NCI-H524 treated with DMSO at 0.1 percent for 48 hours (cell line): ENCODE measurements around the gene CAMK2G.
"Not testable (repeated sequence)": the region's sequence is repeated elsewhere in the genome, so short reads cannot be mapped to it uniquely, and the experiment has no call there.

Source experiments
- DNase-seq: peaks from one replicate; lab custom pipeline; 2025; lab: John Stamatoyannopoulos, UW

The CAMK2G gene

GRCh38 chr10:73874267-73875138, at the start of gene CAMK2G:
Gene CAMK2G, minus strand, starts transcription at chr10:73874555. Its CDS starts 94 bp downstream, at chr10:73874461.
- DNase-seq, result no peak

DNA sequence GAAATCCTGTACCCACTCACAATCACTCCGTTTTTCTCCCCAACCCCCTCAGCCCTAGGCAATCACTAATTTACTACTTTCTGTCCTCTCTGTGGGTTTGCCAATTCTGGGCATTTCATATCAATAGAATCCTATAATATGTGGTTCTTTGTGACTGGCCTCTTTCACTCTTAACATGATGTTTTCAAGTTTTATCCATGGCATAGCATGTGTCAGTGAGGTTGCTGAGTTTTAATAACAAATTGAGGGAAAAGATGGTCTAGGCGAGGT, 48.4 kb upstream of the CAMK2G start:
- DNase-seq, result no peak

GRCh38 chr10:73922007-73922863, 47.9 kb upstream of the CAMK2G start:
- no peak for DNase-seq

DNA sequence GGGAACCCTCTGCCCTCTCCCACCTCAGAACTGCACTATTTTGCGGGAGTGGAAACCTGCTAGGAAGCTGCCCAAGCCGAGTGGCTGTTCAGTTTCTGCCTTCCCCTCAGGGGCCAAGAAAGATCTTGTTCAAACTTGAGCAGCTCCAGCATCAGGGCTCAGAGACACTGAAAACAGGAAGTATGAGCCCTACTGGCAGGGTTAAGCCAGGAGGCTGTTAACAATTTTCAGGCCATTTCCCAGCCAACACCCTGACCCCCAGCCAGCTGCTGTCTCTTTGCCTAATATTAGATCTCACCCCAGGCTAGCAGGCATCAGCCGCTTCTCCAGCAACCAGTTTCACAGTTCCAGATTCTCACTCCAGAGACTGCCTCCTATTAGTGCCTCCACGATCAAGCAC, 45.7 kb upstream of the CAMK2G start:
- DNase-seq, result no peak

DNA sequence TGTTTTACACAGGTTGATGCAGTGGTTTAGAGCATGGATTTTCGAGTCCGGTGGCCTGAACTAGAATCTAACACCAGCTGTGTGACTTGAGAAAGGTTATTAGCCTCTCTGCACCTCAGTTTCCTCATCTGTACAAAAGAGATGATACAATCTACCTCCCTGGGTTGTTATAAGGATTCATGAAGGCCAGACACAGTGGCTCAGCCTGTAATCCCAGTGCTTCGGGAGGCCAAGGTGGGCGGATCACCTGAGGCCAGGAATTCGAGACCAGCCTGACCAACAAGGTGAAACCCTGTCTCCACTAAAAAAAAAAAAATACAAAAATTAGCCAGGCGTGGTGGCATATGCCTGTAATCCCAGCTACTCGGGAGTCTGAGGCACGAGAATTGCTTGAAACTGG, 45.1 kb upstream of the CAMK2G start:
- not testable (repeated sequence) for DNase-seq

DNA sequence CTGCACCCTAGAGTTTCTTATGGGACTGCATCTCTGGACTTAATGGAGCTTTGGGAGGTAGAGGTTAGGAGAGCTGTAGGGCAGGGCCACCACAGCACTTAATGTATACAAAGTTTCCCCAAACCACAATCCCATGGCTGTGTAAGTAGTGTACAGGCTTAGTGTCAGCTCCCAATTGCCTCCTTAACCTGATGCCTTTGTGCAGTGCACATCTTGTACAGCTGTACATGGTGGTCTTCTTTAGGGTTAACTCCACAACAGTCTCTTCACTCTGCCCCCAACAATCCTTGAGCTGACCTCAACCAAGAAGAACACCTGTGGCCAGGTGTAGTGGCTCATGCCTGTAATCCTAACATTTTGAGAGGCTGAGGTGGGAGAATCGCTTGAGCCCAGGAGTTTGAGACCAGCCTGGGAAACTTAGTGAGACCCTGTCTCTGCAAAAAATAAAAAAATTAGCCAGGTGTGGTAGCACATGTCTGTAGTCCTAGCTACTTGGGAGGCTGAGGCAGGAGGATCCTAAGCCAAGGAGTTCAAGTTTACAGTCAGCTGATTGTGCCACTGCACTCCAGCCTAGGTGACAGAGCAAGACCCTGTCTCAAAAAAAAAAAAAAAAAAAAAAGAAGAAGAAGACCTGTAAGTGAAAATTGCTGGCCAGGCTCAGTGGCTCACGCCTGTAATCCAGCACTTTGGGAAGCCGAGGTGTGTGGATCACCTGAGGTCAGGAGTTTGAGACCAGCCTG, 43.4 kb upstream of the CAMK2G start:
- DNase-seq, result no peak

DNA sequence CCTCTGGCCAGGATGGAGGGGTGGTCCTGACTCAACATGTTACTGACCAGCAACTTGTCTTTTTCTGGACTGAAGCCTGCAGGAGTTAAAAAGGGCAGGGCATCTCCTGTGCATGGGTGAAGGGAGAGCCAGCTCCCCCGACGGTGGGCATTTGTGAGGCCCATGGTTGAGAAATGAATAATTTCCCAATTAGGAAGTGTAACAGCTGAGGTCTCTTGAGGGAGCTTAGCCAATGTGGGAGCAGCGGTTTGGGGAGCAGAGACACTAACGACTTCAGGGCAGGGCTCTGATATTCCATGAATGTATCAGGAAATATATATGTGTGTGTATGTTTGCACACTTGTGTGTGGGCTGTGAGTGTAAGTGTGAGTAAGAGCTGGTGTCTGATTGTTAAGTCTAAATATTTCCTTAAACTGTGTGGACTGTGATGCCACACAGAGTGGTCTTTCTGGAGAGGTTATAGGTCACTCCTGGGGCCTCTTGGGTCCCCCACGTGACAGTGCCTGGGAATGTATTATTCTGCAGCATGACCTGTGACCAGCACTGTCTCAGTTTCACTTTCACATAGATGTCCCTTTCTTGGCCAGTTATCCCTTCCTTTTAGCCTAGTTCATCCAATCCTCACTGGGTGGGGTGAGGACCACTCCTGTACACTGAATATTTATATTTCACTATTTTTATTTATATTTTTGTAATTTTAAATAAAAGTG, 42.6 kb upstream of the CAMK2G start:
- no peak for DNase-seq

DNA sequence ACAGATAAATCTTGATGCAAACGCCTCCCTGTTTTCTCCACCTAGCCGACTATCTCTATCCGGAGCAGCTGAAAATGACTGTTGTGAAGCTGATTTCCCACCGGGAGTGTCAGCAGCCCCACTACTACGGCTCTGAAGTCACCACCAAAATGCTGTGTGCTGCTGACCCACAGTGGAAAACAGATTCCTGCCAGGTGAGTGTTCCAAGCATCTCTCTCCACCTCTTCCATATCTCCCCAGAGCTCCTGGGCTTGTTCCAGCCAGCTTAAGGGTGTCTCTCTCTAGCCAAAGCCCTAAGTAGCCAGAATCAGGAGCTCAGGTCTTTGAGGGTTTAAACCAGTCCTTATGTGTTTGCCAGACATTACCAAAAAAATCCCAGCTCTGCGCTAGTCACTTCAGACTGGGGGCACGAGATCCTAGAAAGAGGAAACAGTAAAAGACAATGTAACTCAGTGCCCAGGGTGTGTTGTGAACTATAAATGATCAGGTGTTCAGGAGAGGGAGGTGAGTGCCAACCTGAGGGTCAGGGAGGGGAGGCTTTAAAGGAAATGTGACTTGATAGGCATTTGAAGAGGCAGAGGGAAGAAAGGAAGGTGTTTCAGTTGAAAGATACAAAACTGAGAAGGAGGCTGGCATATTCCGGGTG, 41.0 kb upstream of the CAMK2G start:
- DNase-seq, result no peak

- DNase-seq, result no peak
Measured at GRCh38 chr10:73914036-73914435, 39.7 kb upstream of the CAMK2G start.

DNA sequence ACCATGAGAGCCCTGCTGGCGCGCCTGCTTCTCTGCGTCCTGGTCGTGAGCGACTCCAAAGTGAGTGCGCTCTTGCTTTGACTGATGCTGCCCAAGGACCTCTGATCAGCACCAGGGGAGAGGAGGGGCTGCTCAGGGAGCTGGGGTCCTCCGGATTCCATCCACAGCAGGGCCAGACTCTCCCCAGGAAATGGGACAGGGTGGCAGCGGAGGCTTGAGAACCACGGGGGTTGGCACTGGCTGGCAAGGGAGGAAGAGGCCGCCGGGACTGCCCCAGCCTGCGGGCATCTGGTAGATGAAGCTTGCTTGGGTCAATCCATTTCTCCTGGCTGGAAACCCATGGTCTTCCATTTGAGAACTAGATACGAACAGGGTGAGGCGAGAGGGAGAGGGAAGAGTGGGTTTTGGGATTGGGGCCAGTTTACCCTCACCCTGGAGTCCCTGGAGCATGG, 37.2 kb upstream of the CAMK2G start:
- DNase-seq, result no peak

GRCh38 chr10:73910764-73911552, 36.6 kb upstream of the CAMK2G start, which contains the start of gene PLAU:
Gene PLAU, plus strand, starts transcription at chr10:73911132. Its CDS starts 424 bp downstream, at chr10:73911556.
- DNase-seq, result no peak

GRCh38 chr10:73910401-73910763, 36.0 kb upstream of the CAMK2G start:
- no peak for DNase-seq

DNA sequence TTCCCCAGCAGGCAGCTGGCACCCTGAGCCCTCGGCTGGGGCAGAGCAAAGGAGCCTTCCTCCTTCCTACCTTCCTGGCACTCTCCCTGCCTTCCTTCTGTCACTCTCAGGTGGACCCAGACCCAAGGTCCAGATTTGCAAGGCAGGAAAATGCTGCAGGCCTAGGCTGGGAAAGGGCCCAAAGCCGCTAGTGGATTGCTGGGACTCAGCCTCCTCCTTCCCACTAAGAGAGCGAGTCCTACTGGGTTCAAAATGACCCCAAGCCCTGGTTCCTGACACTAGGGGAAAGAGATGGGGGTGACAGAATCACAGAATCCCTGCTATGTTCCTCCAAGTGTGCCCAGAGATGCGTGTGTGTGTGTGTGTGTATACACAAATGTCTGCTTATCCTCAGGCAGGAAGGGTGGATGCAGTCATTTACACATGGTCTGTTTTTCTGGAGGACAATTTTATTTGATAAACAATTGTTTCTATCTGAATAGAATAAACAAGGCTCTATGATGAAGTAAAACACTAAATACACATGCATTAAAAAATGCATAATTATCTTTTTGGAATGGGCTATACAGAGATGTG, 35.3 kb upstream of the CAMK2G start:
- no peak for DNase-seq

DNA sequence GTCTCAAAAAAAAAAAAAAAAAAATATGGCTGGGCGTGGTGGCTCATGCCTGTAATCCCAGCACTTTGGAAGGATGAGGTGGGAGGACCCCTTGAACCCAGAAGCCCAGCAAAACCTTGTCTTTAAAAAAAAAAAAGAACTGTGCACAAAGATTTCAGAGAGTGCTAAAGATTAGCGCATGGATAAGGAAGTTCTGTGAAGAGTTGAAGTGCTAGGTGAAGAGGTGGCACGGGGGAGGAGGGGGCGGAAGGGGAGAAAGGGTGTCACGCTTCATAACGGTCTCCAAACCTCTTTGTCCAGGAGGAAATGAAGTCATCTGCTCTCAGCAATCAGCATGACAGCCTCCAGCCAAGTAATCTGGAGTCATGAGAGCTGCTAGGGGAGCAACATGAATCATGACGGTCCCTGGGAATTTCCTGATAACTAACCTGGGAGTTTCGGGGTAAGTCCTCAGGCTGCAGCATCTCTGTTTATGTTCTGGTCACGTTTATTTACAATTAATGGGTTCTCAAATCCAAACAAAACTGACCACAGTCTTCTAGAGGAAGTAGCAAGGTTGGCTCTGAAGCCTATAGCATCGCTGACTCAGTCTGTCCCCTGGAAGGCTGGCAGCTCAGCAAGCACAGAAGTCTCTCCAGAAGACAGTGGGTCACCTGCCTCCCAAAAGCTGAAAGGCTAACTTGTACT, 34.6 kb upstream of the CAMK2G start:
- DNase-seq, result no peak

GRCh38 chr10:73907841-73908517, 33.6 kb upstream of the CAMK2G start:
- no peak for DNase-seq

DNA sequence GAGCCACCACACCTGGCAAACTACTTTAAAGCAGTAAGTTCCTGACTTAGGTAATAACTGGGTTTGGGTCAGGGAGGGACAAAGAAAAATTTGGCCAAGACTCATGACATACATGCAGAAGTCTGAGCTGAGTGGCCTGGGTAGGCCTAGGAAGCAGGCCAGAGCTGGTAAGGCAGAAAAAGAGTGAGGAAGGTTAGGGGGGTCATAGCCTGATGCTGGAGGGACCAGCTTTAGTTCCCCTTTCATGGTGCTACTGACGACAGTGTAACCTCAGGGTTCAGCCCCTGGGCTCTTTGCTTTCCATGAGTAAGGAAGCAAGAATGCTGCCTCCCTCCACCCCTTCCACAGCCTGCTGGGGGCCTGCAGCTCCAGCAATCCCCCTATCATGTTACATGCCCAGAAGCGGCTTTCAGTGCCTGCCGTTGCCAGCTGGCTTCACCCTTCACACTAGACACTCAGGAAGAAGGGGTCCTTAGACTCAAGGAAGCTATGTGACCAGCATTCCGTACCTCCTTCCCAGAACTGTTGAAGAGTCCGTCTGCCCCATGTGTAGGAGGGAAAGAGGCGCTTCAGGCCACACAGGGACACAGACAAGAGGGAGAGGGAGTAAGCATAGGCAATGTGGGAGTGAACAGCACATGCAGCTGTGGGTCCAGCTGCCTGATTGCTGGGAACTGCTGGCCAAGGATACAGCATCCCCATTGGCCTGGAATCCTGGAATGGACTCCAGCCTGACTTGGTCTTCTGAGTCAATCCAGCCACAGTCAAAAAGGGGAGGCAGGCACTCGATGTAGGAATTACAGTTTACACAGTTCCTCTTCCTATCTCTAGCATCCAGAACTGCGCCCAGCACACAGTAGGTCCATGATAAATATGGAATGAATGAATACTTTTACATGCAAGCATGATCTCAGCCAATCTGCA, 32.4 kb upstream of the CAMK2G start:
- DNase-seq, result no peak

DNA sequence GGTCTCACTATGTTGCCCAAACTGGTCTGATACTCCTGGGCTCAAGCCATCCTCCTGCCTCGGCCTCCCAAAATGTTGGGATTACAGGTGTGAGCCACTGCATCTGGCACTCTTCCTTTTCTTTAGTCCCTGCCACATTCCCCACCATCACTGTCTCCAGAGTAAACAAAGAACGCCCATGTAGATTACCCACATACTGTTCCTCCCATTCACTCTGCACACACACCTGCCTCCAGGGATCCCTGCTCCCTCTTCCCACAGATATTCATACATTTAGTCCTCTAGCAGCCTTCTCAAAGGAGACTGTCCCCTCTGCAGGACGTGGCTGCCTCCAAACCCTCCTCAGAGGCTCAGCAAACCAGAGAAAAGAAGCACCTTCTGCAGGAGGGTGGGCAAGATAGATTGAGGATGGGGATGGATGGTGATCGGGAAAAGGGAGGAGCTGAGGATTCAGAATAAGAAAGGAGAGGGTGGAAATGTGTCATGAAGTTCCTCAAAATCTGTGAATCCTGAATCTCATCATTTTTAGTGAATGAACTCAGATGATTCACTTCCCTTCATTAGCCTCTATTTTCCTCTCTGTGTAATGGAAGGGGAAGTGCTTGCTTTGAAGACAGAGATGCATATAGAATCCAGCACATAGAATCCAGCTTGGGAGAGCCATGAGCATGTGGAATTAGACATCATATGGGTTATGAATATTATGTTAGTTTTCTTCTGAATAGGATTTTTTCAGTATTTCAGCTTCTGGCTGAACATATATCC, 31.1 kb upstream of the CAMK2G start:
- DNase-seq, result no peak
